GM12864 (cell line): ENCODE measurements around the gene PCSK6.
"Not testable (repeated sequence)": the region's sequence is repeated elsewhere in the genome, so short reads cannot be mapped to it uniquely, and the experiment has no call there.

ENCODE experiments used
- DNase-seq: peaks from one replicate; pipeline ENCODE4 v3.0.0-alpha.2; 2011; ENCODE audit warnings: low read depth
- H3K4me3 ChIP-seq: 2 replicates; pipeline ENCODE4 v1.5.1; 2011; ENCODE audit warnings: mild to moderate bottlenecking, low read depth, low read length, control low read depth
- CTCF ChIP-seq: IDR thresholded peaks from 2 replicates; pipeline ENCODE4 v1.5.1; 2011; ENCODE audit warnings: low read depth, mild to moderate bottlenecking, moderate library complexity, low read length, control low read depth, inconsistent platforms; ENCODE audit errors: missing control alignments

PCSK6 gene

DNA sequence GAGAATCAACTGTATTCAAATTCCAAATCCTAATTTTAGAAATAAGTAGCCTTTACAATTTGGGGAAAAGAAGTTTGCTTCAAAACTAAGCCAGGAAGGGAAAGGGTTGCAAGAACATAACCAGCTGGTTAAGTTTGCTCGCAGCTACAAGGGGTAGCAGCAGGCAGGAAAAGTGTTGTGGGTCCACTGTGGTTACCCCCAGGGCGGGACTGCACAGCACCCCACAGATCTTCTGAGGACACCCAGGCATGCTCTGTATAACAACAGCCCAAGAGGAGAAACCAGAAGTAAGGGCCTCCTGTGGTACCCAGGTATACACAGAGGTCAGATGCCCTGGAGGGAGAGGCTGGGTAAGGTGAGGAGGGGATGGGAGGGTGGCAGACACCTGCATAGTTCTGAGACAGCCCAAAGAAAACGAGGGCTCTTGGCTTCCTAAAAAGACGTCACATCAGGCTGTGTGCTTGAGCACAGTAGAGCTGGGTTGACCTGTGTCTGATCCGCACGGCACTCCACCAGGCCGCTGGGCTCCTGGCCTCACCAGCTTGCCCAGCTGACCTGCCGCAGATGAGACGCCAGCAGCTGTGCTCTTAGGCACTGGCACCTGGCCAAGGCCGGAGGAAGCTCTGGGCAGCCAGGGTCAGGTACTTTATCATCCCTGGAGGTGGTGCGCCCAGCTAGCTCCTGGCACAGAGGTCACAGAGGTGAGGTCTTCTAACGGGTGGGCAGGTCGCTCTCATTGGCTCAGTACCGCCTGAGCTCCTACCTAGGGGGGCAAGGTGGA, 112.7 kb downstream of the PCSK6 start:
- no peak for TF ChIP-seq CTCF
- H3K4me3 ChIP-seq = no peak overlapping the region
- no peak for DNase-seq

DNA sequence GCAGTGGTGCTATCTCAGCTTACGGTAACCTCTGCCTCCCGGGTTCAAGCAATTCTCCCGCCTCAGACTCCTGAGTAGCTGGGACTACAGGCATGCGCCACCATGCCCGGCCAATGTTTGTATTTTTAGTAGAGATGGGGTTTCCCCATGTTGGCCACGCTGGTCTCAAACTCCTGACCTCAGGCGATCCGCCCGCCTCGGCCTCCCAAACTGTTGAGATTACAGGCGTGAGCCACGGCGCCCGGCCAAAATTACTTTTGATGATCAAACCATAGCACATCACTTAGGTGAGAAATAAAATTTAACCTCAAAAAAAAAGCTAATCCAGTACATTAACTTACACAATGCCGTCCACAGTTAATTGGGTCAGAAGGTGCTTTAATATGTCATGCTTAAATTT, 114.5 kb downstream of the PCSK6 start:
- not testable (repeated sequence) for H3K4me3 ChIP-seq, DNase-seq

- TF ChIP-seq CTCF = no peak
- no peak overlapping the region for H3K4me3 ChIP-seq
- DNase-seq = no peak
These were observed 115.2 kb downstream of the PCSK6 start for GRCh38 chr15:101374326-101374725.

DNA sequence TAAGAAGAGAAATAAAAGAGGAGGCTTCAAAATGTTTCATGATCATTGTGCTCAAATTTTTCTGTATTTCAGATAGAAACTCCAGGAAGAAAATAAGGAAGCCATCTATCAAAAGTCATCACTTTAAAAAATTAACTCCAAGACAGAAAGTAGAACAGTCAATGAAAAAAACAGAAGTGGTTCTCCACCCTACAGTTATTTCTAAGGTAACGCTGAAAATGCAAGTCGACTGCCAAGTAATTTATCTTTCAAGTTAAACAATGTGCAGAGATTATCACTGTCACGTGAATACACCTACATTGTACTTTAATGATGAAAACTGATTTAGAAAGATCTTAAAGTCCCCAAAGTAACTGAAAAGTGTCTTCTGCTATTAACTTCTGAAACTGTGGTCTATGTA, 115.9 kb downstream of the PCSK6 start:
- no peak overlapping the region for H3K4me3 ChIP-seq
- no peak for TF ChIP-seq CTCF
- DNase-seq = no peak

GRCh38 chr15:101372960-101373525, 116.5 kb downstream of the PCSK6 start:
- H3K4me3 ChIP-seq = no peak overlapping the region
- TF ChIP-seq CTCF = no peak
- no peak for DNase-seq

GRCh38 chr15:101372149-101372577, 117.3 kb downstream of the PCSK6 start:
- DNase-seq = no peak
- no peak for TF ChIP-seq CTCF
- no peak overlapping the region for H3K4me3 ChIP-seq

DNA sequence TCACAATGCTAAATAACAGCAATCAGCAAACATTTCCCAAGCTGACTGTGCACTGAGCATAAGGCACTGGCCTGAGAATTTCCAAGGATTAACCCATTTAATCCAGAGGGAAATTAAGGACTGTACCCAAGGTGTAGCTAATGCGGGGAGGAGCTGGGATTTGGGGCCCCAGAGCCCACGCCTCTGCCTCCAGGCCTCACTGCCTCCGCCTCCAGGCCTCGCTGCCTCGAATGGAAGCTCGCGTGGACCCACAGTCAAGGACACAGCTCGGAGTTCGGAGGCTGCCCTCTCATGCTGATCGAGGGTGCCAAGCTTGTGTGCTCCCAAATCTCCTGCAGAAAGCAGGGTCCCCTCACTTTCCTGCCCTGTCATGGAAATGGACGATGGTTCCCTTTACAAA, 118.0 kb downstream of the PCSK6 start:
- DNase-seq = no peak
- TF ChIP-seq CTCF = no peak
- H3K4me3 ChIP-seq = no peak overlapping the region
